WERI-Rb-1 (cell line): ENCODE measurements around the gene HPRT1.

Experiments
- DNase-seq: peaks from one replicate; pipeline ENCODE4 v3.0.0-alpha.2; 2020
- H3K27ac ChIP-seq: fragments of 250-450 bp; sonication (Bioruptor Pico); 2 replicates; pipeline ENCODE4 v1.5.1; 2020; ENCODE audit warnings: mild to moderate bottlenecking, moderate library complexity
- H3K27me3 ChIP-seq: fragments of 250-450 bp; sonication (Bioruptor Pico); 2 replicates; pipeline ENCODE4 v1.5.1; 2021; ENCODE audit warnings: mild to moderate bottlenecking, low read depth, moderate library complexity; ENCODE audit not compliant: insufficient read depth, severe bottlenecking
- H3K36me3 ChIP-seq: fragments of 250-450 bp; sonication (Bioruptor Pico); 2 replicates; pipeline ENCODE4 v1.5.1; 2020; ENCODE audit warnings: mild to moderate bottlenecking, moderate library complexity
- H3K4me3 ChIP-seq: 2 replicates; pipeline ENCODE4 v1.5.1; 2011; ENCODE audit warnings: low read depth, mild to moderate bottlenecking, control low read depth, low read length
- H3K9me3 ChIP-seq: fragments of 250-450 bp; sonication (Bioruptor Pico); 2 replicates; pipeline ENCODE4 v1.5.1; 2021; ENCODE audit warnings: mild to moderate bottlenecking, moderate library complexity; ENCODE audit not compliant: severe bottlenecking
- TF ChIP-seq, protein P1 (sequence below): IDR thresholded peaks from 2 replicates; pipeline ENCODE4 v1.5.1; 2011; ENCODE audit warnings: low read depth, mild to moderate bottlenecking, control low read depth, inconsistent platforms, low read length

Gene HPRT1

DNA sequence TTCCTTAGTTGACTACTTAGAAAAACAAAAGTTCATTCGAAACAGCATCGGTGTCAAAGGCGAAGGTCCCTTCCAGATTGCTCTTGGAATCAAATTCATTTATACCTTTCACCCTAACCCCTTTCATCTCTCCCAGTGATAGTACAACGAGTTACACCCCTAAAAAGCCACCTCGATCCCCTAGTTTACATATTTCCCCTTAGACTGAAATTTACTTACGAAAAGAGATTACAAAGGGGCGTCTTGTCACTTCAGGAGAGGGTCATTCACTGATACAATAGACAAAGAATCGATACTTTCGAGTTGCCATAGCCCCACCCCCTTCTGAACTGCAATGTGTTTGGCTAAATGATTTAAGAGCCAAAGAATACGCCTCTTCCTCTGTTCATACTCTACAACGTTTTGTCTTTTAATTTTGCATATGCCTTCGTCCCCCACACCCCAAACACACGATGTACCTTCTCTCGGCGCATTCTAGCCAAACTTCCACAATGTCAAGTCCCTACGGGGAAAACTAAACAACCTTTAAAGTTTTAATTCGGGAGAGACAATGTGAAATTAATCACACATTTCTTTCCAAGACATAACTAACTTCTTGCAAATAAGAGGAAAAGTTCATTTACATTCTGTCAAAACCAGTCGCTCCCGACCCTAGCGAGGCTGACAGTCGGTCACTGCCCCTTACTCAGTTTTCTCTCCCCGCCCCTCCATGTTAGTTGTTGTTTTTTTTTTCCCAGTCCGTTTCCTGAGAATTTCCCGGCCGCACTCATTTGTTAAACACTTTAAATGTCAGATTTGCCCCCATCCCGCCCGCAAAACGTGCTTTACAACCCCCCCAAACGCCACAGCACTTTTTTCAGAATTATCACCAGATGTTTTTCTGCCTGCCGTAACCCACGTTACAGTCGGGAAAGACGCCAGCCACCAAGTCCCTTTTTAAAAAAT is 88.6 kb downstream of the HPRT1 start:
- Histone ChIP-seq H3K36me3 (no peaks in the 10 kb centered on the region), H3K9me3 (peaks cover 3% of the 10 kb centered on the region), H3K27ac (peak overlapping the region; percentile 87), H3K4me3 (peak overlapping the region; percentile 58), H3K27me3 (peaks cover 11% of the 10 kb centered on the region)
- TF ChIP-seq, protein P1, sequence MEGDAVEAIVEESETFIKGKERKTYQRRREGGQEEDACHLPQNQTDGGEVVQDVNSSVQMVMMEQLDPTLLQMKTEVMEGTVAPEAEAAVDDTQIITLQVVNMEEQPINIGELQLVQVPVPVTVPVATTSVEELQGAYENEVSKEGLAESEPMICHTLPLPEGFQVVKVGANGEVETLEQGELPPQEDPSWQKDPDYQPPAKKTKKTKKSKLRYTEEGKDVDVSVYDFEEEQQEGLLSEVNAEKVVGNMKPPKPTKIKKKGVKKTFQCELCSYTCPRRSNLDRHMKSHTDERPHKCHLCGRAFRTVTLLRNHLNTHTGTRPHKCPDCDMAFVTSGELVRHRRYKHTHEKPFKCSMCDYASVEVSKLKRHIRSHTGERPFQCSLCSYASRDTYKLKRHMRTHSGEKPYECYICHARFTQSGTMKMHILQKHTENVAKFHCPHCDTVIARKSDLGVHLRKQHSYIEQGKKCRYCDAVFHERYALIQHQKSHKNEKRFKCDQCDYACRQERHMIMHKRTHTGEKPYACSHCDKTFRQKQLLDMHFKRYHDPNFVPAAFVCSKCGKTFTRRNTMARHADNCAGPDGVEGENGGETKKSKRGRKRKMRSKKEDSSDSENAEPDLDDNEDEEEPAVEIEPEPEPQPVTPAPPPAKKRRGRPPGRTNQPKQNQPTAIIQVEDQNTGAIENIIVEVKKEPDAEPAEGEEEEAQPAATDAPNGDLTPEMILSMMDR, result no peak
- no peak for DNase-seq
